ENCODE measurements around the gene RRAGA. TPM values are rescaled to one million over a fixed set of nuclear protein-coding genes. Genes with fewer than 3 reads are reported as not detected.
"Not testable (repeated sequence)": the region's sequence is repeated elsewhere in the genome, so short reads cannot be mapped to it uniquely, and the experiment has no call there.

The RRAGA gene
- total RNA-seq, 2 donors from 2014 or later: 36.9 to 41.6 TPM

GRCh38 chr9:19032406-19032805 lies 16.8 kb upstream of the RRAGA start:
- Mint-ChIP-seq H3K9me3 (no peaks in the 10 kb centered on the region), H3K27me3 (ENCODE audit: low read depth) (no peaks in the 10 kb centered on the region), H3K4me1 (ENCODE audit: low read depth) (peaks cover 5% of the 10 kb centered on the region), H3K4me3 (no peak overlapping the region), H3K27ac (no peak overlapping the region), H3K36me3 (ENCODE audit: insufficient read depth in 2 of 2) (no peaks in the 10 kb centered on the region)
- DNase-seq (no peak), ATAC-seq (replicated peaks in 1 of 2) (no peak)

- Mint-ChIP-seq H3K4me1 (ENCODE audit: low read depth) (peaks cover 5% of the 10 kb centered on the region), H3K27ac (no peak within 1 kb of the TSS), H3K27me3 (ENCODE audit: low read depth) (no peaks in the 10 kb centered on the region), H3K36me3 (ENCODE audit: insufficient read depth in 2 of 2) (peaks cover 0 to 2% of the 10 kb centered on the region in 2 donors), H3K4me3 (no peak within 1 kb of the TSS), H3K9me3 (no peaks in the 10 kb centered on the region)
- ATAC-seq (replicated peaks in 1 of 2) (no peak), DNase-seq (no peak)
Observed at GRCh38 chr9:19033015-19033414, 16.2 kb upstream of the RRAGA start, which contains the start of gene SAXO1. TSS of gene SAXO1 (minus strand) at chr9:19033209. CDS start at chr9:19032908, 301 bp downstream.

DNA sequence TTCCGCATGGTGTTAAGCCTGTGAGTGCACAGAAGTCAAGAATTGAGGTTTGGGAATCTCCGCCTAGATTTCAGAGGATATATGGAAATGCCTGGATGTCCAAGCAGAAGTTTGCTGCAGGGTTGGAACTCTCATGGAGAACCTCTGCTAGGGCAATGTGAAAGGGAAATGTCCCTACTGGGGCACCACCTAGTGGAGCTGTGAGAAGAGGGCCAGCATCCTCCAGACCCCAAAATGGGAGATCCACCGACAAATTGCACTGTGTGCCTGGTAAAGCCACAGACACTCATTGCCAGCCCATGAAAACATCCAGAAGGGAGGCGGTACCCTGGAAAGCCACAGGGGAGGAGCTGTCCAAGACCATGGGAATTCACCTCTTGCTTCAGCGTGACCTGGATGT lies 12.6 kb upstream of the RRAGA start:
- H3K27ac Mint-ChIP-seq: no peak overlapping the region
- no peaks in the 10 kb centered on the region for H3K9me3 Mint-ChIP-seq
- H3K27me3 Mint-ChIP-seq (ENCODE audit: low read depth): no peaks in the 10 kb centered on the region
- ATAC-seq (replicated peaks in 1 of 2) (no peak), DNase-seq (no peak)
- peaks cover 0 to 2% of the 10 kb centered on the region in 2 donors for H3K36me3 Mint-ChIP-seq (ENCODE audit: insufficient read depth in 2 of 2)
- H3K4me3 Mint-ChIP-seq: no peak overlapping the region
- H3K4me1 Mint-ChIP-seq (ENCODE audit: low read depth): no peaks in the 10 kb centered on the region

DNA sequence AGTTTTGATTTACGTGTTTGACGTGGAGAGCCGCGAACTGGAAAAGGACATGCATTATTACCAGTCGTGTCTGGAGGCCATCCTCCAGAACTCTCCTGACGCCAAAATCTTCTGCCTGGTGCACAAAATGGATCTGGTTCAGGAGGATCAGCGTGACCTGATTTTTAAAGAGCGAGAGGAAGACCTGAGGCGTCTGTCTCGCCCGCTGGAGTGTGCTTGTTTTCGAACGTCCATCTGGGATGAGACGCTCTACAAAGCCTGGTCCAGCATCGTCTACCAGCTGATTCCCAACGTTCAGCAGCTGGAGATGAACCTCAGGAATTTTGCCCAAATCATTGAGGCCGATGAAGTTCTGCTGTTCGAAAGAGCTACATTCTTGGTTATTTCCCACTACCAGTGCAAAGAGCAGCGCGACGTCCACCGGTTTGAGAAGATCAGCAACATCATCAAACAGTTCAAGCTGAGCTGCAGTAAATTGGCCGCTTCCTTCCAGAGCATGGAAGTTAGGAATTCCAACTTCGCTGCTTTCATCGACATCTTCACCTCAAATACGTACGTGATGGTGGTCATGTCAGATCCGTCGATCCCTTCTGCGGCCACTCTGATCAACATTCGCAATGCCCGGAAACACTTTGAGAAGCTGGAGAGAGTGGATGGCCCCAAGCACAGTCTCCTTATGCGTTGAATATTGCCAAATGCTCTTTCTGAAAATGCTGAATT lies 850 bp downstream of the RRAGA start:
- peak in 1 of 2 donors; percentile 12 for DNase-seq

DNA sequence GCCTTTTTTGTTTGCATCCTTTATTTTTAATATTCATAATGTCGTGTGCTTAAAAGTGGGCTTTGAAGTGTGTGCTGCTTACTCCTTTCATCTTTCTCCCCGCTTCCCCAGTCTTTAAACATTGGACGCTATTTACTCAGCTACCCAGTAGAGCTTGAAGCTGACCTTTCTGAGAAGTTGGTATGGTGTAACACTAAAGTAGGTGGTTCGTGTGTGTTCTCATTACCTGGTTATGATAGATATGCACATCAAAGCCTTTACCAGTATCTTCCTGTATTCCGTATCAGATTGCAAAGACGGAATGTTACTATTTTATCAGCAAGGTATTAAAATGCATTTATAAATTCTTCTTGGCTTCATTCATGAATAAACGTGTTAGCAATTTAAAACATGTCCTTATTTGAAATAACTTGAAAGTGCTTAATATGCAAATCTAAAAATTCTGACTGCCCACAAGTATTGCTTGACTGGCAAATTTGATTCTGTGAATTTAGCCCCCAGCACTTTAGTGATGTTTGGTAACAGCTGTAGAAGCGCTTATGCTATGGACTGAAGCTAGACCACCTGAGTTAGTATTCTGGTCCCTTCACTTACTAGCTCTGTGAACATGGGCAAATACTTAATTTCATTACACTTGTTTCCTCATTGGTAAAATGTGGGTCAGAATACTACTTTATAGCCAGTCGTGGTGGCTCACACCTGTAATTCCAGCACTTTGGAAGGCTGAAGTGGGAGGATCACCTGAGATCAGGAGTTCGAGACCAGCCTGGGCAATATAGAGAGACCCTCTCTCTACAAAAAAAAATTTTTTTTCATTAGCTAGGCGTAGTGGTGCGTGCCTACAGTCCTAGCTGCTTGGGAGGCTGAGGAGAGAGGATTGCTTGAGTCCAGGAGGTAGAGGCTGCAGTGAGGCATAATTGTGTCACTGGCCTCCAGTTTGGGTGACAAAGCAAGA lies 1.7 kb downstream of the RRAGA start:
- Mint-ChIP-seq H3K9me3 (no peaks in the 10 kb centered on the region), H3K27ac (peak overlapping the region; percentile 97), H3K36me3 (ENCODE audit: insufficient read depth in 2 of 2) (peaks cover 11 to 12% of the 10 kb centered on the region in 2 donors), H3K4me3 (peak overlapping the region; percentile 94 to 99), H3K27me3 (ENCODE audit: low read depth) (no peaks in the 10 kb centered on the region), H3K4me1 (ENCODE audit: low read depth) (peaks cover 40% of the 10 kb centered on the region)
- ATAC-seq (replicated peaks in 1 of 2): no peak
- DNase-seq: no peak

More for the DNA sequence above, 850 bp downstream of the RRAGA start:
- no peak for ATAC-seq (replicated peaks in 1 of 2)
- H3K4me3 Mint-ChIP-seq: peak overlapping the region; percentile 94 to 99
- H3K36me3 Mint-ChIP-seq (ENCODE audit: insufficient read depth in 2 of 2): peaks cover 7 to 10% of the 10 kb centered on the region in 2 donors
- no peaks in the 10 kb centered on the region for H3K9me3 Mint-ChIP-seq
- no peaks in the 10 kb centered on the region for H3K27me3 Mint-ChIP-seq (ENCODE audit: low read depth)
- H3K27ac Mint-ChIP-seq: peak overlapping the region; percentile 97
- peaks cover 40% of the 10 kb centered on the region for H3K4me1 Mint-ChIP-seq (ENCODE audit: low read depth)

GRCh38 chr9:19057033-19057432 lies 7.8 kb downstream of the RRAGA start:
- H3K27ac Mint-ChIP-seq: no peak overlapping the region

GRCh38 chr9:19074229-19074628 lies 25.0 kb downstream of the RRAGA start:
- H3K4me3 Mint-ChIP-seq: no peak overlapping the region
- H3K4me1 Mint-ChIP-seq (ENCODE audit: low read depth): peaks cover 4% of the 10 kb centered on the region
- H3K36me3 Mint-ChIP-seq (ENCODE audit: insufficient read depth in 2 of 2): peaks cover 21 to 42% of the 10 kb centered on the region in 2 donors
- ATAC-seq (replicated peaks in 1 of 2) (no peak), DNase-seq (no peak)
- no peaks in the 10 kb centered on the region for H3K9me3 Mint-ChIP-seq
- H3K27ac Mint-ChIP-seq: no peak overlapping the region
- H3K27me3 Mint-ChIP-seq (ENCODE audit: low read depth): no peaks in the 10 kb centered on the region

More at GRCh38 chr9:19057033-19057432, 7.8 kb downstream of the RRAGA start:
- no peak overlapping the region for H3K4me3 Mint-ChIP-seq
- no peaks in the 10 kb centered on the region for H3K27me3 Mint-ChIP-seq (ENCODE audit: low read depth)
- ATAC-seq (replicated peaks in 1 of 2) (no peak), DNase-seq (no peak)
- peaks cover 8 to 48% of the 10 kb centered on the region in 2 donors for H3K36me3 Mint-ChIP-seq (ENCODE audit: insufficient read depth in 2 of 2)
- H3K9me3 Mint-ChIP-seq: no peaks in the 10 kb centered on the region
- H3K4me1 Mint-ChIP-seq (ENCODE audit: low read depth): peaks cover 5% of the 10 kb centered on the region

GRCh38 chr9:19074836-19075235 lies 25.6 kb downstream of the RRAGA start:
- Mint-ChIP-seq H3K4me3 (no peak overlapping the region), H3K4me1 (ENCODE audit: low read depth) (peaks cover 4% of the 10 kb centered on the region), H3K27ac (no peak overlapping the region), H3K9me3 (no peaks in the 10 kb centered on the region), H3K27me3 (ENCODE audit: low read depth) (no peaks in the 10 kb centered on the region), H3K36me3 (ENCODE audit: insufficient read depth in 2 of 2) (peaks cover 21 to 40% of the 10 kb centered on the region in 2 donors)
- DNase-seq (no peak), ATAC-seq (replicated peaks in 1 of 2) (no peak)

GRCh38 chr9:19085295-19085694 lies 36.1 kb downstream of the RRAGA start:
- peak overlapping the region; percentile 40 for H3K27ac Mint-ChIP-seq
- no peak for DNase-seq

GRCh38 chr9:19087106-19088000 lies 38.1 kb downstream of the RRAGA start:
- no peak for ATAC-seq (replicated peaks in 1 of 2)
- Mint-ChIP-seq H3K9me3 (no peaks in the 10 kb centered on the region), H3K4me3 (no peak overlapping the region), H3K4me1 (ENCODE audit: low read depth) (no peaks in the 10 kb centered on the region), H3K27ac (no peak overlapping the region), H3K36me3 (ENCODE audit: insufficient read depth in 2 of 2) (peaks cover 0 to 19% of the 10 kb centered on the region in 2 donors), H3K27me3 (ENCODE audit: low read depth) (no peaks in the 10 kb centered on the region)
- DNase-seq: no peak

More at GRCh38 chr9:19085295-19085694, 36.1 kb downstream of the RRAGA start:
- Mint-ChIP-seq H3K9me3 (no peaks in the 10 kb centered on the region), H3K27me3 (ENCODE audit: low read depth) (no peaks in the 10 kb centered on the region), H3K4me3 (no peak overlapping the region), H3K36me3 (ENCODE audit: insufficient read depth in 2 of 2) (peaks cover 3 to 15% of the 10 kb centered on the region in 2 donors), H3K4me1 (ENCODE audit: low read depth) (no peaks in the 10 kb centered on the region)
- ATAC-seq (replicated peaks in 1 of 2): peak; percentile 46 to 56

DNA sequence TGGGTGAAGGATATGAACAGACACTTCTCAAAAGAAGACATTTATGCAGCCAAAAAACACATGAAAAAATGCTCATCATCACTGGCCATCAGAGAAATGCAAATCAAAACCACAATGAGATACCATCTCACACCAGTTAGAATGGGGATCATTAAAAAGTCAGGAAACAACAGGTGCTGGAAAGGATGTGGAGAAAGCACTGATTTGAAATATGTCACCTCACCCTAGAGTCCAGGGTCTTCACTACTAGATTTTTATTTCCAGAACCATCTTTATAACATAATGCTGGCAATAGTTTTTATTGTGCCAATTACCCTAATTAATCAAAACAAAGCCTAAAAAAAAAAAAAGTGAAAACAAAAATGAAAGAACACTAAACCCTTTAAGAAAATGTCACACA lies 48.2 kb downstream of the RRAGA start:
- not testable (repeated sequence) for H3K27me3 Mint-ChIP-seq (ENCODE audit: low read depth); DNase-seq; H3K9me3 Mint-ChIP-seq; ATAC-seq (replicated peaks in 1 of 2)
- H3K4me3 Mint-ChIP-seq: peak overlapping the region; percentile 50 to 71
- H3K36me3 Mint-ChIP-seq (ENCODE audit: insufficient read depth in 2 of 2): peaks cover 5 to 26% of the 10 kb centered on the region in 2 donors
- H3K27ac Mint-ChIP-seq: peak overlapping the region; percentile 87
- peaks cover 62% of the 10 kb centered on the region for H3K4me1 Mint-ChIP-seq (ENCODE audit: low read depth)
